ENCODE measurements around the gene RAB20.
"Not testable (repeated sequence)": the region's sequence is repeated elsewhere in the genome, so short reads cannot be mapped to it uniquely, and the experiment has no call there.

The RAB20 gene

DNA sequence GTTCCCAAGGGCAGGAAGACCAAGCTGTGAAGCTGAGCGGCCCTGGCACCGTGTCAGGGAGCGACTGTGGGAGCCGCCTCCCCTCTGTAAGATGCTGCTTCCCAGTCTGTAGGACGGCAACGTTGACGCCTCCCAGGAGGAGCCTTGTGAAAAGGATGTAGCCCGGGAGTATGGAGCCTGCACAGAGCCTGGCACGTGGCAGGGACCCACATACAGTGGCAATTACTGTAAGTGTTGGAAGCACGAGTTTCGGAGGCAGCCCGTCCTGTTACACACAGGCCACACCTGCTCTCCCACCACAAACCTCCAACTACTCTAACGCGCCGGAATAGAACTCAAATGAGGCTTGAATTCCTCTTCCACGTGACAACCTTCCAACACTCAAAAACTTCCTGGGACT lies 6.6 kb downstream of the RAB20 start:
- DNase-seq (ENCODE audit: low read depth, low spot score) = no peak

DNA sequence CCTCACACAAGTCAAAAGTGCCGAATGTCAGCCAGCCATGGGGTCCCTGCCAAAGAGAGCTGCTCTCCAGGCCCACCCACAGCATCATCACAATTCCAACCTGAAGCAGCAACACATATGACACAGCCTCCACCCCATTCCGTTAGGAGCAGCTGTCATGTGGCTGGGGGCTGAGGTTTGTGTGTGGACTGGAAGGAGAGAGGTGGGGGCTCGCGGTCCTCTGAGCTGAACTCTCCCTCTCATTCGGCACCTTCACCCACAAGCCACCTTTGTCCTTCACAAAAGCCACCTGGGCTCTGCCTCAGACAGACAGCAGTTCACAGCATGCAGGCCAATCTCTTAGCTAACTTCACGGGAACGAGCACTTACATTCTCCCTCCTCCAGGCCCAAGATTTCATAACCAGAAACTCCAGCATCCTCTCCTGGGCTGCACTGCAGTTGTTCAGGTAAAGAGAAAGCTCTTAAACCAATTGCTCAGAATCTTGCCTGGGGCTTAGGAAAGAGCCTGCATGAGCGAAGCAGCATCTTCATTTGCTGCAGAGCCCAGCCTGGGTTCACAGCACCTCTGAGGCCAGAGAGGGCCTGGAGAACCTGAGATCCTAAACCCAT lies 7.2 kb downstream of the RAB20 start:
- DNase-seq (ENCODE audit: low read depth, low spot score) = no peak

GRCh38 chr13:110553417-110553816 lies 8.1 kb downstream of the RAB20 start:
- DNase-seq (ENCODE audit: low read depth, low spot score) = no peak

DNA sequence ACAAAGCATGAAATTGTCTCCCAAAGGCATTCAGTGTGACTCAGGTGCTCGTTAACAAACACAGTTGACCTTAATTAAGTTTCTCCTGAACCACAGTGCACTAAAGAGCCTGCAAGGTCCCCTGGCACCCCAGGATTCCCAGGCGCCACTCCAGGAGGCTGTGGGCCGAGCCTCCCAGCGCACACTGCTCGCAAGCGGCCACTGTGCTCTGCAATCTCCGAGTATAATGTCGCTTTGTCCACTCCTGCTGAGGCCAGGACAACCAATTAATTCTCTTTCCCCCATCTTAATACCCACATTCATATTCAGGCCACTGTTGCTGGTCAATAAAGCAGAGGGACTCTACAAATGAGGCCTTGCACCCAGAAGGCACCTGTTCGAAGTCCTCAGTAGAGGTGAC lies 8.8 kb downstream of the RAB20 start:
- DNase-seq (ENCODE audit: low read depth, low spot score) = no peak

DNA sequence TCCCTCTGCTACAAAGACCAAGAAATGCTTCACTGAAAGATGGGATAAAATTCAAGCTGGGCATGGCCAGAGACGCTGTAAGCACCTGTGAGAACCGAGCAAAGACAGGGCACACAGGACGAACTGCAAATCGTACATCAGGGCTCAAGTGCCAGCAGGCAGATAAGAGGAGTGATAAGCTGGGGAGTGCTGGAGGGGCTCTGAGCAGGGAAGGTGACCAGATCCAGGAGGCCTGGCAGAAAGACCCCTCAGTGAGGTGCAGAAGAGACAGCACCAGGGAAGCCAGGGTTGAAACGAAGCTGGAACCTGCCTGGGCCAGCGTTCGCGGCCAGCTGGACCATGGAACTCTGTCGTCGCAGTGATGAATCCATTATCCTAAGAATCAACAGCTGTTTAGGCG lies 10.2 kb downstream of the RAB20 start:
- DNase-seq (ENCODE audit: low read depth, low spot score) = no peak

GRCh38 chr13:110549795-110550160 lies 11.7 kb downstream of the RAB20 start:
- DNase-seq (ENCODE audit: low read depth, low spot score) = no peak

DNA sequence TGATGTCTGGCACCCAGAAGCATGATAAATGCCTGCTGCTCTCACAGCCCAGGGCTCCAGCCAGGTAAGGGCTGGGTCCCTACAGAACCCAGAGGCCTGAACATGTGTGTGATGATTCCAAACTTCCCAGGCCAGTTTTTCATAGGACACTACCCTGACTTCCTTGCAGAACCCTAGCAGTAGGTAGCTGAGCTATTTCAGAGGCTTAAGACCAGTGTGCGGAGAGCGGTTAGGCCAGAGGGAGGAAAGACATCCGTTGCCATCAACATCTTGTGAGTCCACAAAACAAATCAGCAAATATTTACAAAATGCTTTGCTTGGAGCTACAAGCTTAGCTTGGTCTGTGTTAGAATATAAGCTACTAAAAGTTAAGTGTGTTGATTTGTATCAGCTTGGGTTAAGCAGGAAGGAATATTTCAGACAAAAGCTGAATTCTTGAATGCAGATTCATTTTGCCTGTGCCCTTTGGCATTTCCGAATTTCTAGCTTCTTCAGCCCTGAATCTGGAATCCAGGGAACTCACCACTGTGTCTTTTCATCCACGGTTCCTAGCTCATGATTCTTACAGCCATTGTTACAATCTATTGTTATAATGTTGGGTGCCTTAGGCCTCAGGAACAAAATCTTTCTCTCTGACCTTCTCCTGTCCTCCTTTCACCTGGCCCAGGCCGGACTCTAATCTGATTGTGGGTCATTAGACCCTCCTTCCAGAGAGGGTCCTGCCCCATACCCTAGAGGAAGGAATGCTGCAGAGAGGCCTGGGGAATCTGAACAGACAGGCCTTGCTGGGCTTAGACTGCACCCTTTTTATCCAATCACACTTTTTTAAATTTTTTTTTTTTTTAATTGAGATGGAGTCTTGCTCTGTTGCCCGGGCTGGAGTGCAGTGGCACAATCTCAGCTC lies 12.4 kb downstream of the RAB20 start:
- no peak for DNase-seq (ENCODE audit: low read depth, low spot score)

- DNase-seq (ENCODE audit: low read depth, low spot score) = no peak
Observed at GRCh38 chr13:110546926-110547325, 14.6 kb downstream of the RAB20 start.

- no peak for DNase-seq (ENCODE audit: low read depth, low spot score)
Observed at GRCh38 chr13:110546378-110546777, 15.1 kb downstream of the RAB20 start.

DNA sequence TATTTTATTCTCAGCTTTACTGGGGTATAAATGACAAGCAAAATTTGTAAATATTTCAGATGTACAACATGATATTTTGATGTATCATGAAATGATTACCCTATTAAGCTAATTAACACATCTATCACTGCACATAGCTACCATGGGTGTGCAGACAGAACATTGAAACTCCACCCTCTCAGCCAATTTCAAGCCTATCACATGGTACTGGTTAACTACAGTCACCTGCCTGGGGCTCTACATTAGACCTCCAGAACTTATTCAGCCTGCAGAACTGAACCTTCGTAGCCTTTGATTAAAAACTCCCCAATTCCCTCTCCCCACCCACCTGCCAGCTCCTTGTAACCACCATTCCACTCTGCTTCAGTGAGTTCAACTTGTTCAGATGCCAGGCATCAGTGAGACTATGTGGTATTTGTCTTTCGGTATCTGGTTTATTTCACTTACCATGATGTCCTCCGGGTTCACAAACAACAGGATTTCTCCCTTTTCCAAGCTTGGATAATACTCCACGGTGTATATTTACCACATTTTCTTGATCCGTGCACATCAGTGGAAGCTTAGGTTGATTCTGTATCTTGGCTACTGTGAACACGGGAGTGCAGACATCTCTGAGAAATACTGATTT lies 19.2 kb downstream of the RAB20 start:
- no peak for DNase-seq (ENCODE audit: low read depth, low spot score)

DNA sequence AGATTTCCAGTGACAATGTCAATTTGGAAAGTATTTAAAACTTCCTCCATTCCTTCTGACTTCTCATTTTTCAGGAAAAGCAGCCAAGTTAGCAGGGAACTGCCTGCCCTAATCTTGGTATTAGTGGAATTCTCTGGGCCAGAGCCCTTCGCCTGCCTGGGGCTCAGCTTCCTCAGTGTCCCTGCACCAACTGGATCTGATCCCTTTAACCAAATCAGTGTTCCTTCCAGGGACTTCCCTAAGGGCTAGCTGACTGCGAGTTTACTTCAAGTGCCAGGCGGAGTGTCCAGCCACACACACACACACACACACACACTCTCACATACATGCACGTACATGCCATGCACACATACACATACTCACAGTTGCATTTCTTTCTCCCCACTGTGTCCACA lies 20.0 kb downstream of the RAB20 start:
- no peak for DNase-seq (ENCODE audit: low read depth, low spot score)

- DNase-seq (ENCODE audit: low read depth, low spot score) = no peak
Observed at GRCh38 chr13:110540871-110541525, 20.5 kb downstream of the RAB20 start.

GRCh38 chr13:110539894-110540293 lies 21.6 kb downstream of the RAB20 start:
- no peak for DNase-seq (ENCODE audit: low read depth, low spot score)

DNA sequence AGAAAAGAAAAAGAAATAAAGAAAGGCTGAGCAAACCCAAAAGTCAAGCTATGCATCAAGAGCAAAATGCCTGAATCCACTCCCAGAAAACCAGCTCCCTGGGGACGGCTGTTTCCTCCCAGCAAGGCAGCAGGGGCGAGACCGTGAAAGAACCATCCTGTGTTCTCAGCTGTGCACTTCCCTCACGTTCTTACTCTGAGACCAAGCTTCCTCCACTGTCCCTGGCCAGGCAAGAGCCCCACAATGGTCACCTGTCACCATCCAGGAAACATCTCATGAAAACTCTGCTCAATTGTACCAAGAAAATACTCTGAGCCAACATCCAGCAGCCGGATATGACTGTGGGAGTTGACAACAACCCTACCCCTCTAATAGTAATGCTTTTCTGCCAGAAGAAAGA lies 22.9 kb downstream of the RAB20 start:
- DNase-seq (ENCODE audit: low read depth, low spot score) = no peak

GRCh38 chr13:110536006-110536693 lies 25.4 kb downstream of the RAB20 start:
- DNase-seq (ENCODE audit: low read depth, low spot score) = no peak

DNA sequence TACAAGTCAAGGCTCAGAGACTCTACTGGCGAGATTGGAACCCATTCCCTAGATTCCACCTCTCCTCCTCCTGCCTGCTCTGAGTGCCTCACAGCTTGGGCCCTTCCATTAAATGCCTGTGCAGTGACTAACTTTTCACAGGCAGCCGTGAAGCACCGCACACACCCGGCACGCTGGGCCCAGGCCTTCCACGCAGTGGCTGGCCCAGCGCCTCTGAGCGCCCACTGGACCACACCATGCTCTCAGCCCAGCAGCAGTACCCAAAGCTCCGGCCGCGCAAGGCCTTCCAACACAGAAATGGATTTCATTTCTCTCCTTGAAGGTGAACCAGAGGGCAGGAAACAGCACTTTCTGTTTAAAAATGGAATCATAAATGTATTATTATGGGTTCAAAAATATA lies 26.0 kb downstream of the RAB20 start:
- DNase-seq (ENCODE audit: low read depth, low spot score) = no peak

- no peak for DNase-seq (ENCODE audit: low read depth, low spot score)
Observed at GRCh38 chr13:110533771-110534670, 27.5 kb downstream of the RAB20 start.

- not testable (repeated sequence) for DNase-seq (ENCODE audit: low read depth, low spot score)
Observed at GRCh38 chr13:110532258-110532657, 29.3 kb downstream of the RAB20 start.

DNA sequence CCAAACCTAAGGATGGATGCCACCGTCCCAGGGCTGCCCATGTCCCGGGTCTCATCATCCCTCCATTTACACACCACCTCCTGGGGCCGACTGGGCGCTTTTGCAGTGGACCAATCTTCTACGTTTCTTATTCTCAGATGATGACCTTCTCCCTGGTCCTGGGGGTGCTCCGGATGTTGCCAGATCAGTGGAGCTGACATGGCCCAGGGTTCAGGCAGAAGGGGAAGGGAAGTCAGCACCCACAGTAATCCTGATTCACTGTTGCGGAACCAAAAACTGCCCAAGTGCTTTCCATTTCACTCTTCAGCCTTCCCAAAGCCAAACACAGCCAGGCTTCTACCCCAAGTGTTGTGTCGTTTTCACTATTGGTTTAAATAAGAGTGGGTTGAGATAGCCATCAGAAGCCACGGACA lies 29.8 kb downstream of the RAB20 start:
- no peak for DNase-seq (ENCODE audit: low read depth, low spot score)

DNA sequence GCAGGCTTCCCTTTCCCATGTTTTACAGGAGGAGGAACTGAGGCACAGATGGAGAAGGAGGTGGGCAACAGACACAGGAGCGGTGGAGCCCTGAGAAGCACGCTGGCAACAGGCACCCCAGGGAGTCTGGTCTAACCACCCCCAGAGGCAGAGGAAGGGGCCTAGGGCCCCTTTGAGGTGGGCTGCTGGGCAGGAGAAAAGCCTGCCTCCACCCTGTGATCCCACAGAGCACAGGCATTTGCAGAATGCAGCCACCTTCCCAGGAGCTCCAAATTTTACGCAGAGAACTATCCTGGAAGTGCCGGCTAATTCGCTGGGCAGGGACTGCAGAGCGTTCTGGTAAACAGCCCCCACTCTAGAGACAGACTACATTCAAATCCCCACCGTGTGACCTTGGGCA lies 30.4 kb downstream of the RAB20 start:
- no peak for DNase-seq (ENCODE audit: low read depth, low spot score)

All from activated CD4-positive, CD25-positive, alpha-beta regulatory T cell treated with anti-CD3 and anti-CD28 coated beads, Interleukin-2, amount 50 U/mL, for 16 hours (primary cell).